ENCODE measurements around the gene DLST. TPM values are rescaled to one million over a fixed set of nuclear protein-coding genes. Genes with fewer than 3 reads are reported as not detected.

DLST gene
- total RNA-seq, 2 experiments from 2014 or later = 74.4 to 95.7 TPM

DNA sequence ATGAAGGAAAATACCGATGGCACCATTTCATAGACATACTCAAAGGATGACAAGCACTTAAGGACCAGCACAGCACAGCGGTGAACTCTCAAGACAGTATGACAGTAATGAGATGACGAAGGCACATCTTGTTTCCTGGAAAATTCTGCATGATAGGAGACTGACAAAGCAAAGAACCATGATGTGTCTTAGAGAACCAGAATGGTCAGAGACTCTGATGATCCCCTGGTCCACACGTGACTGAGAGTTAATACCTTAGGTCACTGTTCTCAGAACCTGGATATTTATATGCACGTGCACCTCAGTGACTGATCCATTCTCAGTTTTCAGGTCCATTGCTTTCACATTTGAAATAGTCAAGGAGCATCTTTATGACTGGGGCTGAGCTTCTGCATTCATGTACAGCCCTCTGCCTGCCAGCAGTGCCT lies 41.1 kb upstream of the DLST start:
- H2AFZ ChIP-seq (ENCODE audit: low read length) = no peak overlapping the region
- TF ChIP-seq EZH2phosphoT487 (IDR thresholded peaks at IDR 0.05; ENCODE audit: borderline replicate concordance, low read depth, low read length) (no peak), CTCF (conservative IDR thresholded peaks at IDR 0.05; ENCODE audit: low read length) (no peak)
- no peak overlapping the region for H3K4me3 ChIP-seq (ENCODE audit: low read depth, low read length, poor library complexity, severe bottlenecking)
- peaks cover 24% of the 10 kb centered on the region for H3K4me1 ChIP-seq (ENCODE audit: insufficient read depth, low read length, poor library complexity, severe bottlenecking)
- H3K36me3 ChIP-seq (ENCODE audit: insufficient read depth, low read length) = peaks cover 45% of the 10 kb centered on the region
- no peaks in the 10 kb centered on the region for H3K9me2 ChIP-seq (ENCODE audit: insufficient read depth, low read length)
- CTCF ChIA-PET (ENCODE audit: unreplicated experiment) = no interaction called here
- POLR2A ChIA-PET = interaction anchor here (0.5 to 0.6 kb wide), 3 partner anchors 91 to 648 kb away, joined by 3 to 7 read pairs (median 3); no protein-coding TSS in a partner anchor
- intact Hi-C loops (cut with micrococcal nuclease; ENCODE audit: unreplicated experiment) = no loop called here
- DNase-seq (ENCODE audit: low spot score) = no peak
- BruUV-seq (replicated peaks) = no TSS peak
- no peaks in the 10 kb centered on the region for H3K9me3 ChIP-seq (ENCODE audit: low read length)
- H3K79me2 ChIP-seq (ENCODE audit: insufficient read depth, low read depth, low read length) = no peaks in the 10 kb centered on the region
- 0 out of 2 replicates have a peak, but pooled peaks cover 8% of the 10 kb centered on the region for H4K20me1 ChIP-seq (ENCODE audit: insufficient read depth, low read length)
- H3K27ac ChIP-seq (ENCODE audit: low read depth, low read length, poor library complexity, severe bottlenecking) = no peak overlapping the region
- H3K4me2 ChIP-seq (ENCODE audit: low read length) = no peak overlapping the region

DNA sequence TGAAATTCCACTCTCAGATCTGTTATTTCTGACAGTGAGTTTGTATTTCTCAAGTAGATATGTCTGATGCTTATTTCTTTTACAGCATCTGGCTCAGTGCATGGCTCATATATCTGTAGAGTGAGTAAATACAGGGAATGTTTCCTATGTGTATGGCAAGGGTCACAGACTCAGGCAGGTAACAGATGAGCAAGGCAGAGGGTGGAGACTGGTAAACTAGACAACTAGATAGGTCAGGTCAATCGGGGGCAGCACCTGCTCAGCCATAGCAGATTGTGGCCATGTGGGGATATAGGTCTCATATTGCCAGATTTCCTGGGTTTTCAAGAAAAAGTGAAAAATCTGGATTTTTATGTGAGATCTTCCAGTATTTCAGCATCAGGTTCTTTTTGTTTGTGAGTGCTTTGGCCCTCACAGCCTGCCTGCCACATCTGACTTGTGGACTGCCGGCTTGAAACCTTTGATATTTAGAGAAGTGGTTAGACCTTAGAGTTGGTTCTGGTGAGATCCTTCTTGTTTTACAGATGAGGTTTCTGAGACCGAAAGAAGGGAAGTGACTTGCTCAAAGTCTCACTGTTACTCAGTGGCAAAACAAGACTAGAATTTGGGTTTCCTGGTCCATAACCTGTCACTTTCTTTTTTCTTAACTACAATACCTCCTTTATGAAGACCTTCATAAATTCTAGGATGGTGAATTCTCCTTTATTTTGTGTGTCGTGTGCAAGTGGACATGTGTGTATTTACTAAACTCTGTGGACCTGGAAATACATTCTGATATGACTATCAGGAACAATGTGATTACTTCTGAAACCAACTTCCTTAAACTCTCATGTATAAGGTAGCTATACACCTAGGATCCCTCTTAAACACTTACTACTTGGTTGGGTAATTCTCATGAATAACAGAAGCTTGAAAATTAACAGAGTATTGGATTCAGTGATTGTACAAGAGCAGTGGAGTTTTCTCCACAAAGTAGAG lies 40.2 kb upstream of the DLST start:
- CTCF ChIA-PET (ENCODE audit: unreplicated experiment) = no interaction called here
- H3K4me1 ChIP-seq (ENCODE audit: insufficient read depth, low read length, poor library complexity, severe bottlenecking) = peaks cover 15% of the 10 kb centered on the region
- POLR2A ChIA-PET = interaction anchor here (0.6 to 1.0 kb wide), 4 partner anchors 10 to 152 kb away, joined by 3 to 4 read pairs (median 4); no protein-coding TSS in a partner anchor
- no peak overlapping the region for H3K4me2 ChIP-seq (ENCODE audit: low read length)
- intact Hi-C loops (cut with micrococcal nuclease; ENCODE audit: unreplicated experiment) = no loop called here
- H3K79me2 ChIP-seq (ENCODE audit: insufficient read depth, low read depth, low read length) = no peaks in the 10 kb centered on the region
- no TSS peak for BruUV-seq (replicated peaks)
- no peak overlapping the region for H3K27ac ChIP-seq (ENCODE audit: low read depth, low read length, poor library complexity, severe bottlenecking)
- no peak overlapping the region for H2AFZ ChIP-seq (ENCODE audit: low read length)
- H3K9me3 ChIP-seq (ENCODE audit: low read length) = no peaks in the 10 kb centered on the region
- H4K20me1 ChIP-seq (ENCODE audit: insufficient read depth, low read length) = no peaks in the 10 kb centered on the region
- TF ChIP-seq EZH2phosphoT487 (IDR thresholded peaks at IDR 0.05; ENCODE audit: borderline replicate concordance, low read depth, low read length) = no peak
- TF ChIP-seq CTCF (conservative IDR thresholded peaks at IDR 0.05; ENCODE audit: low read length) = no peak
- peaks cover 36% of the 10 kb centered on the region for H3K36me3 ChIP-seq (ENCODE audit: insufficient read depth, low read length)
- peak; percentile 31 for DNase-seq (ENCODE audit: low spot score)
- H3K4me3 ChIP-seq (ENCODE audit: low read depth, low read length, poor library complexity, severe bottlenecking) = no peak overlapping the region
- H3K9me2 ChIP-seq (ENCODE audit: insufficient read depth, low read length) = no peaks in the 10 kb centered on the region

- intact Hi-C loops (cut with micrococcal nuclease; ENCODE audit: unreplicated experiment) = no loop called here
- Histone ChIP-seq H4K20me1 (ENCODE audit: insufficient read depth, low read length) (no peaks in the 10 kb centered on the region), H3K4me1 (ENCODE audit: insufficient read depth, low read length, poor library complexity, severe bottlenecking) (no peaks in the 10 kb centered on the region), H2AFZ (ENCODE audit: low read length) (no peak overlapping the region), H3K9me2 (ENCODE audit: insufficient read depth, low read length) (no peaks in the 10 kb centered on the region), H3K4me2 (ENCODE audit: low read length) (no peak overlapping the region), H3K36me3 (ENCODE audit: insufficient read depth, low read length) (peaks cover 23% of the 10 kb centered on the region), H3K79me2 (ENCODE audit: insufficient read depth, low read depth, low read length) (no peaks in the 10 kb centered on the region), H3K27ac (ENCODE audit: low read depth, low read length, poor library complexity, severe bottlenecking) (no peak overlapping the region), H3K4me3 (ENCODE audit: low read depth, low read length, poor library complexity, severe bottlenecking) (no peak overlapping the region), H3K9me3 (ENCODE audit: low read length) (no peaks in the 10 kb centered on the region)
- BruUV-seq (replicated peaks) = no TSS peak
- no peak for TF ChIP-seq CTCF (conservative IDR thresholded peaks at IDR 0.05; ENCODE audit: low read length)
- TF ChIP-seq EZH2phosphoT487 (IDR thresholded peaks at IDR 0.05; ENCODE audit: borderline replicate concordance, low read depth, low read length) = no peak
- ChIA-PET CTCF (ENCODE audit: unreplicated experiment) (no interaction called here), POLR2A (no interaction called here)
- no peak for DNase-seq (ENCODE audit: low spot score)
Measured at GRCh38 chr14:74843653-74844052, 38.1 kb upstream of the DLST start.

Measured in OCI-LY7 (cell line).